IMR-90 (cell line): ENCODE data around the gene SLC38A5. TPM values are rescaled to one million over a fixed set of nuclear protein-coding genes. Genes with fewer than 3 reads are reported as not detected.
A peak's percentile ranks its signal among the peaks of the same experiment; 100 is the strongest.

Source experiments
- ATAC-seq: fragments of 200-7000 bp; cut with Tn5 transposase; 2 replicates; pipeline ENCODE4 v1.9.1; 2020; ENCODE audit warnings: low read depth, mild to moderate bottlenecking, moderate library complexity
- BruUV-seq: library from RNA; stranded (reverse); fragments of 400-500 nt; replicated peaks from 2 replicates; lab custom pipeline; 2021; lab: Mats Ljungman, UMichigan
- CTCF ChIA-PET: fragments of 300-600 bp; formaldehyde crosslinking; extraction: SDS; loops from one replicate; lab custom pipeline; 2021; ENCODE audit warnings: antibody characterized with exemption; lab: Yijun Ruan, JAX
- POLR2A ChIA-PET: fragments of 300-600 bp; sonication (Branson Sonifier 250); formaldehyde crosslinking; loops from one replicate; lab custom pipeline; 2022; ENCODE audit warnings: antibody characterized with exemption; ENCODE audit not compliant: unreplicated experiment; lab: Charles Lee
- DNase-seq: peaks from one replicate; pipeline ENCODE4 v3.0.0; 2013
- H2AFZ ChIP-seq: replicated peaks from 2 replicates; pipeline ENCODE3; 2013; ENCODE audit warnings: low read length, mild to moderate bottlenecking; ENCODE audit not compliant: poor library complexity
- H2AK5ac ChIP-seq: 2 replicates; pipeline ENCODE4 v1.6.1; 2013; ENCODE audit warnings: low read depth, low read length, inconsistent platforms
- H2AK9ac ChIP-seq: replicated peaks from 2 replicates; pipeline ENCODE3; 2013; ENCODE audit warnings: mild to moderate bottlenecking, low read depth, low read length, moderate library complexity; ENCODE audit not compliant: poor library complexity
- H2BK120ac ChIP-seq: 2 replicates; pipeline ENCODE4 v1.6.1; 2013; ENCODE audit warnings: low read depth, low read length, inconsistent platforms
- H2BK15ac ChIP-seq: 3 replicates; pipeline ENCODE4 v1.6.1; 2013; ENCODE audit warnings: low read depth, low read length, inconsistent platforms
- H2BK20ac ChIP-seq: 2 replicates; pipeline ENCODE4 v1.6.1; 2013; ENCODE audit warnings: low read depth, mild to moderate bottlenecking, inconsistent platforms, low read length, moderate library complexity
- H2BK5ac ChIP-seq: 2 replicates; pipeline ENCODE4 v1.6.1; 2013; ENCODE audit warnings: mild to moderate bottlenecking, low read depth, low read length, inconsistent platforms; ENCODE audit not compliant: poor library complexity, severe bottlenecking
- H3K14ac ChIP-seq: replicated peaks from 2 replicates; pipeline ENCODE4 v1.6.1; 2013; ENCODE audit warnings: low read depth, low read length, inconsistent platforms
- H3K18ac ChIP-seq: 2 replicates; pipeline ENCODE4 v1.6.1; 2013; ENCODE audit warnings: low read depth, low read length, control low read depth
- H3K23ac ChIP-seq: 2 replicates; pipeline ENCODE4 v1.6.1; 2013; ENCODE audit warnings: low read depth, low read length, inconsistent platforms
- H3K27ac ChIP-seq: 2 replicates; pipeline ENCODE4 v1.5.1; 2013; ENCODE audit warnings: mild to moderate bottlenecking, control low read depth, low read length; ENCODE audit not compliant: insufficient read depth
- H3K27me3 ChIP-seq: 2 replicates; pipeline ENCODE4 v1.6.1; 2013; ENCODE audit warnings: low read length; ENCODE audit not compliant: control insufficient read depth, insufficient read depth
- H3K36me3 ChIP-seq: 2 replicates; pipeline ENCODE4 v1.6.1; 2013; ENCODE audit warnings: low read length, mixed read lengths; ENCODE audit not compliant: control insufficient read depth, insufficient read depth
- H3K4ac ChIP-seq: 2 replicates; pipeline ENCODE4 v1.6.1; 2013; ENCODE audit warnings: low read depth, low read length, inconsistent platforms
- H3K4me1 ChIP-seq: 2 replicates; pipeline ENCODE4 v1.6.1; 2013; ENCODE audit warnings: low read length, mixed read lengths; ENCODE audit not compliant: control insufficient read depth, insufficient read depth
- H3K4me2 ChIP-seq: 2 replicates; pipeline ENCODE4 v1.6.1; 2013; ENCODE audit warnings: low read depth, mild to moderate bottlenecking, control low read depth, low read length, moderate library complexity
- H3K4me3 ChIP-seq: 2 replicates; pipeline ENCODE4 v1.5.1; 2013; ENCODE audit warnings: low read depth, mild to moderate bottlenecking, control low read depth, low read length, moderate library complexity; ENCODE audit not compliant: insufficient read depth
- H3K56ac ChIP-seq: 2 replicates; pipeline ENCODE4 v1.6.1; 2013; ENCODE audit warnings: low read length, inconsistent platforms; ENCODE audit not compliant: insufficient read depth; ENCODE audit errors: extremely low read depth
- H3K79me1 ChIP-seq, 2 experiments: 2 replicates each; pipeline ENCODE4 v1.6.1; 2013; ENCODE audit warnings: low read length in 2 of 2, inconsistent platforms in 1 of 2, low read depth in 1 of 2
- H3K9ac ChIP-seq: 2 replicates; pipeline ENCODE4 v1.6.1; 2013; ENCODE audit warnings: low read depth, low read length, control low read depth
- H3K9me1 ChIP-seq: 2 replicates; pipeline ENCODE4 v1.6.1; 2013; ENCODE audit warnings: low read length, inconsistent platforms; ENCODE audit not compliant: insufficient read depth
- H3K9me3 ChIP-seq: 2 replicates; pipeline ENCODE4 v1.6.1; 2013; ENCODE audit warnings: low read length; ENCODE audit not compliant: control insufficient read depth, insufficient read depth
- H4K20me1 ChIP-seq: 2 replicates; pipeline ENCODE4 v1.6.1; 2013; ENCODE audit warnings: low read length, inconsistent platforms; ENCODE audit not compliant: insufficient read depth
- H4K5ac ChIP-seq: 2 replicates; pipeline ENCODE4 v1.6.1; 2013; ENCODE audit warnings: mild to moderate bottlenecking, low read depth, low read length, control low read depth
- H4K8ac ChIP-seq, 2 experiments: 2 replicates each; pipeline ENCODE4 v1.6.1; 2013; ENCODE audit warnings: low read depth in 2 of 2, low read length in 2 of 2, control low read depth in 1 of 2, inconsistent platforms in 1 of 2
- H4K91ac ChIP-seq: 2 replicates; pipeline ENCODE4 v1.6.1; 2013; ENCODE audit warnings: low read depth, low read length, inconsistent platforms; ENCODE audit not compliant: insufficient read depth
- CEBPB ChIP-seq: IDR thresholded peaks from 2 replicates; pipeline ENCODE4 v1.6.1; 2012; ENCODE audit warnings: low read depth, low read length, improper control_type of control experiment
- CHD1 ChIP-seq: IDR thresholded peaks from 2 replicates; pipeline ENCODE4 v1.6.1; 2012; ENCODE audit warnings: low read depth, low read length, improper control_type of control experiment
- FOS ChIP-seq: fragments of 150-350 bp; IDR thresholded peaks from 2 replicates; pipeline ENCODE4 v1.6.1; 2016; ENCODE audit warnings: low read depth, low read length
- MAZ ChIP-seq: IDR thresholded peaks from 2 replicates; pipeline ENCODE4 v1.6.1; 2012; ENCODE audit warnings: low read depth, mild to moderate bottlenecking, low read length, improper control_type of control experiment, moderate library complexity, borderline replicate concordance
- POLR2A ChIP-seq: IDR thresholded peaks from 2 replicates; pipeline ENCODE4 v1.6.1; 2012; ENCODE audit warnings: mild to moderate bottlenecking, low read depth, low read length
- RCOR1 ChIP-seq: IDR thresholded peaks from 2 replicates; pipeline ENCODE4 v1.6.1; 2012; ENCODE audit warnings: mild to moderate bottlenecking, low read length, improper control_type of control experiment; ENCODE audit not compliant: insufficient replicate concordance
- RFX5 ChIP-seq: IDR thresholded peaks from 2 replicates; pipeline ENCODE4 v1.8.0; 2012; ENCODE audit warnings: low read depth, mild to moderate bottlenecking, low read length, moderate library complexity
- SMC3 ChIP-seq: fragments of 150-350 bp; IDR thresholded peaks from 2 replicates; pipeline ENCODE4 v1.6.1; 2016; ENCODE audit warnings: low read depth, mild to moderate bottlenecking, antibody characterized with exemption, low read length, moderate library complexity
- USF2 ChIP-seq: fragments of 150-350 bp; IDR thresholded peaks from 2 replicates; pipeline ENCODE4 v1.6.1; 2017; ENCODE audit warnings: mild to moderate bottlenecking, antibody characterized with exemption, low read length, low read depth
- WGBS, 2 experiments: methylation state at CpG; one replicate each; pipeline versions ENCODE4 v1.1.5 to v1.1.7; 2013; ENCODE audit warnings: missing lambda C conversion rate in 2 of 2; ENCODE audit not compliant: insufficient read length in 1 of 2; ENCODE audit errors: extremely low coverage in 2 of 2; 5-methylcytosine and 5-hydroxymethylcytosine counted together
- dilution Hi-C: fragments of 300-500 bp; cut with HindIII; formaldehyde crosslinking; loops from one replicate; pipeline ENCODE4 v1.14.3; 2018; ENCODE audit warnings: low sequenced_read_pairs; ENCODE audit not compliant: unreplicated experiment
- in situ Hi-C: fragments of 300-500 bp; cut with MboI; formaldehyde crosslinking; loops from 3 replicates; pipeline ENCODE4 v1.14.3; 2019; ENCODE audit warnings: low sequenced_read_pairs, inconsistent platforms, mixed read lengths
- intact Hi-C: fragments of 100-400 bp; cut with micrococcal nuclease; formaldehyde crosslinking; loops from 2 replicates; pipeline ENCODE4 v1.10.0; 2022
- polyA plus RNA-seq, 3 experiments: library from polyadenylated mRNA; depleted of rRNA; stranded (reverse); fragments of >200 nt; gene quantifications; 2 replicates each; pipeline ENCODE4 v1.2.3, GENCODE V29; 2012; ENCODE audit warnings: low replicate concordance in 1 of 3
- total RNA-seq: library from RNA; depleted of rRNA; stranded (reverse); fragments of >200 nt; gene quantifications from 2 replicates; pipeline ENCODE4 v1.2.3, GENCODE V29; 2012
- TF ChIP-seq, protein P1 (sequence below): fragments of 150-350 bp; IDR thresholded peaks from 2 replicates; pipeline ENCODE4 v1.6.1; 2016; ENCODE audit warnings: low read depth, mild to moderate bottlenecking, low read length, moderate library complexity, borderline replicate concordance

Gene SLC38A5
- total and polyA plus RNA-seq, 2 of the 4 experiments (the other 2 are of a cell fraction): 12.2 to 20.4 TPM

- Histone ChIP-seq H2AK9ac (peak overlapping the region; percentile 7), H3K56ac (no peak overlapping the region), H3K18ac (peak overlapping the region; percentile 70; the same call in 1 of the 2 replicates), H3K27ac (peak overlapping the region; percentile 77), H3K4me1 (peaks cover 12% of the 10 kb centered on the region; the same call in 1 of the 2 replicates), H3K4me2 (peak overlapping the region; percentile 73), H2BK20ac (no peak overlapping the region), H3K4me3 (peak overlapping the region; percentile 30; the same call in 1 of the 2 replicates), H2BK5ac (no peak overlapping the region), H2AK5ac (0 out of 2 replicates have a peak overlapping the region, but pooled peaks have one; percentile 5), H3K36me3 (no peaks in the 10 kb centered on the region), H3K27me3 (peaks cover 4% of the 10 kb centered on the region; the same call in 1 of the 2 replicates), H3K9me1 (peaks cover 5% of the 10 kb centered on the region; the same call in 1 of the 2 replicates), H4K91ac (peak overlapping the region; percentile 44; the same call in 1 of the 2 replicates), H3K79me1 (no peaks in the 10 kb centered on the region), H3K23ac (no peak overlapping the region), H4K5ac (peak overlapping the region; percentile 87), H4K8ac (peak overlapping the region; percentile 51 to 64; a peak in 2 of 4 replicates), H3K4ac (peak overlapping the region; percentile 35), H2BK15ac (no peak overlapping the region; the same call in 2 of the 3 replicates), H3K14ac (peak overlapping the region; percentile 45), H2AFZ (peak overlapping the region; percentile 72), H4K20me1 (no peaks in the 10 kb centered on the region), H3K9ac (peak overlapping the region; percentile 27), H2BK120ac (peak overlapping the region; percentile 19; the same call in 1 of the 2 replicates), H3K9me3 (no peaks in the 10 kb centered on the region)
- dilution Hi-C loops (no loop called here), in situ Hi-C loops (no loop called here), intact Hi-C loops (no loop called here)
- ATAC-seq (no peak; the same call in 1 of the 2 replicates), DNase-seq (no peak)
- TF ChIP-seq, protein P1, sequence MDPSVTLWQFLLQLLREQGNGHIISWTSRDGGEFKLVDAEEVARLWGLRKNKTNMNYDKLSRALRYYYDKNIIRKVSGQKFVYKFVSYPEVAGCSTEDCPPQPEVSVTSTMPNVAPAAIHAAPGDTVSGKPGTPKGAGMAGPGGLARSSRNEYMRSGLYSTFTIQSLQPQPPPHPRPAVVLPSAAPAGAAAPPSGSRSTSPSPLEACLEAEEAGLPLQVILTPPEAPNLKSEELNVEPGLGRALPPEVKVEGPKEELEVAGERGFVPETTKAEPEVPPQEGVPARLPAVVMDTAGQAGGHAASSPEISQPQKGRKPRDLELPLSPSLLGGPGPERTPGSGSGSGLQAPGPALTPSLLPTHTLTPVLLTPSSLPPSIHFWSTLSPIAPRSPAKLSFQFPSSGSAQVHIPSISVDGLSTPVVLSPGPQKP: no peak
- TF ChIP-seq RCOR1 (no peak), CHD1 (no peak), POLR2A (no peak), RFX5 (no peak), USF2 (no peak), MAZ (no peak), CEBPB (no peak), FOS (no peak), SMC3 (no peak)
- WGBS, 2 experiments: 35% methylated on average over 4 of the region's 10 CpGs; no CpG with 5 or more reads in 1 of the 2 experiments
- ChIA-PET CTCF (no interaction called here), POLR2A (no interaction called here)
- BruUV-seq: no TSS peak
These were observed 2.7 kb downstream of the SLC38A5 start for GRCh38 chrX:48467281-48467761.
